ENCODE measurements around the gene USP24.

The USP24 gene

GRCh38 chr1:55089683-55090082 lies 125.5 kb downstream of the USP24 start:
- TF ChIP-seq, protein P1, sequence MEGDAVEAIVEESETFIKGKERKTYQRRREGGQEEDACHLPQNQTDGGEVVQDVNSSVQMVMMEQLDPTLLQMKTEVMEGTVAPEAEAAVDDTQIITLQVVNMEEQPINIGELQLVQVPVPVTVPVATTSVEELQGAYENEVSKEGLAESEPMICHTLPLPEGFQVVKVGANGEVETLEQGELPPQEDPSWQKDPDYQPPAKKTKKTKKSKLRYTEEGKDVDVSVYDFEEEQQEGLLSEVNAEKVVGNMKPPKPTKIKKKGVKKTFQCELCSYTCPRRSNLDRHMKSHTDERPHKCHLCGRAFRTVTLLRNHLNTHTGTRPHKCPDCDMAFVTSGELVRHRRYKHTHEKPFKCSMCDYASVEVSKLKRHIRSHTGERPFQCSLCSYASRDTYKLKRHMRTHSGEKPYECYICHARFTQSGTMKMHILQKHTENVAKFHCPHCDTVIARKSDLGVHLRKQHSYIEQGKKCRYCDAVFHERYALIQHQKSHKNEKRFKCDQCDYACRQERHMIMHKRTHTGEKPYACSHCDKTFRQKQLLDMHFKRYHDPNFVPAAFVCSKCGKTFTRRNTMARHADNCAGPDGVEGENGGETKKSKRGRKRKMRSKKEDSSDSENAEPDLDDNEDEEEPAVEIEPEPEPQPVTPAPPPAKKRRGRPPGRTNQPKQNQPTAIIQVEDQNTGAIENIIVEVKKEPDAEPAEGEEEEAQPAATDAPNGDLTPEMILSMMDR (IDR thresholded peaks at IDR 0.05; ENCODE audit: insufficient read depth, low read depth, low read length, missing control alignments) = no peak
- DNase-seq (ENCODE audit: low read depth) = no peak
- no peak overlapping the region for H3K4me3 ChIP-seq (ENCODE audit: low read length)

- TF ChIP-seq, protein P1 (IDR thresholded peaks at IDR 0.05; ENCODE audit: insufficient read depth, low read depth, low read length, missing control alignments) = no peak
Measured at GRCh38 chr1:55088413-55088812, 126.8 kb downstream of the USP24 start.

DNA sequence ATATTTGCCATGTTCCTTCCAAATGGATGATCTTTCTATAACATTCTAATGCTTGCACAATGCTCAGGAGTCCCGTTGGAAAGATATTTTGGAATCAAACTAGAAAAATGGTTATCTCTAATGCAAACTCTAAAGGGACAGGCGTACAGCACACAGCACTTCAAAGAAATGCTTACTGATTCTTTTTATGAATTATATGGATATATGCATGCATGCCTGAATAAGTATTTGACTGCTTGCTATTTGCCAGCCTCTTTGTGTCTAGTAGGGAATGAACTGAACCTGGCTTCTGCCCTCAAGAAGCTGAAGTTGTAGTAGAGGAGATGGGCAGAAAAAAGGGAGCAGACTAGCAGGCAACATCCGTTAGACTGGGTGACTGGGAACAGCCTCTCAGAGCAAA lies 127.7 kb downstream of the USP24 start:
- TF ChIP-seq, protein P1 (IDR thresholded peaks at IDR 0.05; ENCODE audit: insufficient read depth, low read depth, low read length, missing control alignments) = no peak
- DNase-seq (ENCODE audit: low read depth) = no peak

More at GRCh38 chr1:55088413-55088812, 126.8 kb downstream of the USP24 start:
- peak; percentile 14 for DNase-seq (ENCODE audit: low read depth)
- H3K4me3 ChIP-seq (ENCODE audit: low read length) = no peak overlapping the region

DNA sequence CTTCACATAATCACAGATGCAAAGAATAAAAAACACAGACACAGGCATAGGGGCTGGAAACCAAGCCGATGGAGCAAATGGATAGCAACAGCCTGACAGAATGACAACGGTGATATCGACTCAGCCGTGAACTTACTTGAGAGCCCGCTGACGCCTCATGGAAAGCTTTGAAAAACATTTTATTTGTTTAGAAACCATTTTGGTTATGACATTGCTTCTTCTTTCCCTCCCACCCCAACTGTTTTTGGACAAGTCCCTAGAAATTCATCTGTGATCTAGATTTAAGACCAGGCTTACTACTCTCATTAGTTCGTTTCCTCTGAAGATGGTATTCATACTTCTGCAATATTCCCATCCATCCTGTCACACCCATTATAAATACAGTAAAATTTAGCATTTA lies 130.9 kb downstream of the USP24 start:
- DNase-seq (ENCODE audit: low read depth) = no peak
- TF ChIP-seq, protein P1 (IDR thresholded peaks at IDR 0.05; ENCODE audit: insufficient read depth, low read depth, low read length, missing control alignments) = no peak
- no peak overlapping the region for H3K4me3 ChIP-seq (ENCODE audit: low read length)

More for the DNA sequence above, 127.7 kb downstream of the USP24 start:
- no peak overlapping the region for H3K4me3 ChIP-seq (ENCODE audit: low read length)

DNA sequence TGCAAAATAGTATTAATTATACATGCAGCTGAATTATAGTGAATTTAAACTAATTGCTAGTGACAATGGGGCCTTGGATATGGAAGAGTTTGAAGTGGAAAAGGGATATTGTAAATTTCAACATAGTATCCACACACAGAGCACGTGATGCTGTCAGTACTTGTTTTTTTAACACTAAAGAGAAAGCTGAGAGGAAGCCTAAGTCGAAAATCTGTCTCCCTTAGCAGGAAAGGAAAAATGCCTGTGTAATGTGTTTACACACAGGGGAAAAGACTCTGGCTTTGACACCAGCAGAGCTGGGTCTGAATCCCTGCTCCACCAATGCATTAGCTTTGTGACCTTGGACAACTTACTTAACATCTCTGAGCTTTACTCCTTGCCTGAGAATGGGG lies 133.3 kb downstream of the USP24 start:
- H3K4me3 ChIP-seq (ENCODE audit: low read length) = no peak overlapping the region
- DNase-seq (ENCODE audit: low read depth) = no peak
- TF ChIP-seq, protein P1 (IDR thresholded peaks at IDR 0.05; ENCODE audit: insufficient read depth, low read depth, low read length, missing control alignments) = no peak

GRCh38 chr1:55081188-55081904 lies 133.8 kb downstream of the USP24 start:
- DNase-seq (ENCODE audit: low read depth) = peak; percentile 63
- no peak overlapping the region for H3K4me3 ChIP-seq (ENCODE audit: low read length)
- TF ChIP-seq, protein P1 (IDR thresholded peaks at IDR 0.05; ENCODE audit: insufficient read depth, low read depth, low read length, missing control alignments) = no peak

GRCh38 chr1:55079651-55080050 lies 135.5 kb downstream of the USP24 start:
- no peak for DNase-seq (ENCODE audit: low read depth)
- TF ChIP-seq, protein P1 (IDR thresholded peaks at IDR 0.05; ENCODE audit: insufficient read depth, low read depth, low read length, missing control alignments) = no peak
- no peak overlapping the region for H3K4me3 ChIP-seq (ENCODE audit: low read length)

Measured in epithelial cell of esophagus (primary cell).